Stimulated activated naive B cell treated with anti-CD40 and anti-IgM and Interleukin-4, amounts not matched to agents 10 μg/mL and 1 μg/mL and 100 μg/mL, for 72 hours (primary cell): ENCODE data around the gene EZR.
A peak's percentile ranks its signal among the peaks of the same experiment; 100 is the strongest.
"Not testable (repeated sequence)": the region's sequence is repeated elsewhere in the genome, so short reads cannot be mapped to it uniquely, and the experiment has no call there.

Experiments used
- ATAC-seq, 2 donors: fragments of 150-1000 bp; cut with Tn5 transposase; replicated peaks; 2 replicates each; pipeline ENCODE4 v1.10.0; 2021; ENCODE audit warnings: moderate library complexity in 1 of 2
- DNase-seq: peaks from one replicate; pipeline ENCODE4 v3.0.0; 2021
- H3K27ac Mint-ChIP-seq: one replicate; pipeline ENCODE4 v1.8.0; 2022; ENCODE audit warnings: mild to moderate bottlenecking, mixed read lengths
- H3K27me3 Mint-ChIP-seq, 2 donors: one replicate each; pipeline ENCODE4 v1.8.0; 2022; ENCODE audit warnings: mixed read lengths in 2 of 2
- H3K36me3 Mint-ChIP-seq, 2 donors: one replicate each; pipeline ENCODE4 v1.8.0; 2022; ENCODE audit warnings: mixed read lengths in 2 of 2, mild to moderate bottlenecking in 1 of 2
- H3K4me1 Mint-ChIP-seq, 2 donors: one replicate each; pipeline ENCODE4 v1.8.0; 2022; ENCODE audit warnings: mixed read lengths in 2 of 2, mild to moderate bottlenecking in 1 of 2
- H3K4me3 Mint-ChIP-seq, 2 donors: one replicate each; pipeline ENCODE4 v1.8.0; 2022; ENCODE audit warnings: mild to moderate bottlenecking in 2 of 2, mixed read lengths in 2 of 2, moderate library complexity in 1 of 2
- H3K9me3 Mint-ChIP-seq, 2 donors: one replicate each; pipeline ENCODE4 v1.8.0; 2022; ENCODE audit warnings: mixed read lengths in 2 of 2, mild to moderate bottlenecking in 1 of 2

Gene EZR

DNA sequence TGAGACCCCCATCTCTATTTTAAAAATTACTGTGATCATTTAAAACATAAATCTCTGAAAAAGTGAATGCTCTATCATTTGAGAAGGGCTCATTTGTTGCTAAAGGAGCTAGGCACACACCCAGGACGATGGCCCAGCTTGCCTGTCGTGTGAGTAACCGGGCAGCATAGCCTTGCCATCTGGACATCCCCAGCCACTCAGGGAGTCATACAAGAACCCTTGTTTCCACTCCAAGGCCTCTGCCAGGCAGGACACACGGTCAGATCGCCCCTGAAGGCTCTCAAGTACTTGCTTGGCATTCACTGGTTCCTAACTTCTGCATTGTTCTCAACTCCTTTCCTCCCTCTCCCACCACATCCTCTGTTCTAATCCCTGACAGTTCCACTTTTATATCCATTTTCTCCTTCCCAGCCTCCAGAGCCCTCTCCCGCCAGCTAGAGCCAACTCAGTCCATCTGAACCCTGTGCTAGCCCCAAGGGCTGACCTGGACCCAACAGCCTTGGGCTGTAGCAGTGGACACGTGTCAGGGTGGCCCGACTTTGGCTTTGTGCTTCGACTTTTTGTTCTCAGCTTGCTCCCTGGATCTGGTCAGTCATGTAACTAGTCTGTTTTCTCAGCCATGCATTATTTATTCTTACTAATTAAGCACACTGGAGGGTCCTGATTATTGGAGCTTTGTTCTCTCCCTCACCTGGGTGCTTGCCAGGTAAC, 15.7 kb upstream of the EZR start:
- no peaks in the 10 kb centered on the region for H3K27me3 Mint-ChIP-seq
- DNase-seq: no peak
- no peak overlapping the region for H3K4me3 Mint-ChIP-seq
- H3K9me3 Mint-ChIP-seq: no peaks in the 10 kb centered on the region
- peak overlapping the region; percentile 65 for H3K27ac Mint-ChIP-seq
- H3K4me1 Mint-ChIP-seq: peaks cover 26 to 46% of the 10 kb centered on the region in 2 donors
- no peak for ATAC-seq
- H3K36me3 Mint-ChIP-seq: no peaks in the 10 kb centered on the region

DNA sequence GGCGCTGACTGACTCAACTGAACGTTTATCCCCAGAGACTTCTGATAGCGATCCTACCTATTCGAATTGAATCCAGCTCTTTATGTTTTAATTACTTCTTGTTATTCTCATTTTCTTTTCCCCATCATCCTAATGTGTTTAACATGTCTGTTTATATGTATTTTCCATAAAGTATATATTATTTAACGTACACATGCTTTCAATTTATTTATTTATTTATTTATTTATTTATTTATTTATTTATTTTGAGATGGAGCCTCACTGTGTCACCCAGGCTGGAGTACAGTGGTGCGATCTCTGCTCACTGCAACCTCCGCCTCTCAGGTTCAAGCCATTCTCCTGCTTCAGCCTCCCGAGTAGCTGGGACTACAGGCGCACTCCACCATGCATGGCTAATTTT, 13.6 kb upstream of the EZR start:
- H3K36me3 Mint-ChIP-seq, H3K9me3 Mint-ChIP-seq, ATAC-seq, H3K27ac Mint-ChIP-seq, H3K27me3 Mint-ChIP-seq, DNase-seq, H3K4me3 Mint-ChIP-seq: not testable (repeated sequence)
- H3K4me1 Mint-ChIP-seq: peaks cover 30 to 50% of the 10 kb centered on the region in 2 donors

DNA sequence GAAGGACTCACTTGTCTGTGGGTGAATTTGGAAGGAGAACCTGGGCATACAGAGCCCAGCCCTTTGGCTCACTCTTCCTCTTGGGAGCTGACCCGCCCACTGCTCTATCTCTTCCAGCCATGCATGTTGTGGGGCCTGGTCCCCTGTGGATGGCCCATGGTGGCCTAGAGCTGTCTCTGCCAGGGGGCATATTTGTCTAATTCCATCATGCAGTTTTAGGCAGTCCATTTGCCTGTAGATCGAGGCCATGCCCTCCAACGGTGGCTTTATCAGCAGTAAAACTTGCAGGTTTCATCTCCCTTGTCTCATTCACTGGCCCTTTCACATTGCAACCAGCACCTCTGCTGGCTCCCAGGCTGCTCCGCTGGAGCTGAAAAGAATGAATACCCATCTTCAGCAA, 12.9 kb upstream of the EZR start:
- Mint-ChIP-seq H3K36me3 (no peaks in the 10 kb centered on the region), H3K27ac (peak overlapping the region; percentile 16), H3K9me3 (no peaks in the 10 kb centered on the region), H3K4me1 (peaks cover 30 to 53% of the 10 kb centered on the region in 2 donors), H3K27me3 (no peaks in the 10 kb centered on the region), H3K4me3 (no peak overlapping the region)
- no peak for ATAC-seq
- DNase-seq: no peak

DNA sequence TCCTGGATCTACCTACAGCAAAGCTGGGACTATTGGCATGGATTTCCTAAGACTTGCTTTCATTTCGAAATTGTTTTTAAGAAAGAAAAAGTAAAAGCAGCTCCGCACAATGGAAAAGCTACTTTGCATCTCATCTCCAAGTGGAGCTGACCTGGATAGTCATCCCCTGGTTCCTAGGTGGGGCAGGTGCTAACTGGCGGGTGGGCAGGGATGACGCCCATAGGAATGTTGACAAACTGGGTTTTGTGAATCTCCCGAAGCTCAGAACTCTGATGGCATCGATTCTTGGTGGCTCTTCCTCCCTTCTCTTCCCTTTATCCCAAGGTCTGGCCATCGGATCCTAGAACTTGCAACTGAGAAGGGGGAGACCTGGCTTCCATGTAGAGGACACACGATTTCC, 12.4 kb upstream of the EZR start:
- H3K27ac Mint-ChIP-seq: peak overlapping the region; percentile 59
- no peaks in the 10 kb centered on the region for H3K36me3 Mint-ChIP-seq
- peaks cover 31 to 53% of the 10 kb centered on the region in 2 donors for H3K4me1 Mint-ChIP-seq
- no peak overlapping the region for H3K4me3 Mint-ChIP-seq
- DNase-seq (no peak), ATAC-seq (no peak)
- H3K27me3 Mint-ChIP-seq: no peaks in the 10 kb centered on the region
- H3K9me3 Mint-ChIP-seq: peaks cover 0 to 2% of the 10 kb centered on the region in 2 donors

DNA sequence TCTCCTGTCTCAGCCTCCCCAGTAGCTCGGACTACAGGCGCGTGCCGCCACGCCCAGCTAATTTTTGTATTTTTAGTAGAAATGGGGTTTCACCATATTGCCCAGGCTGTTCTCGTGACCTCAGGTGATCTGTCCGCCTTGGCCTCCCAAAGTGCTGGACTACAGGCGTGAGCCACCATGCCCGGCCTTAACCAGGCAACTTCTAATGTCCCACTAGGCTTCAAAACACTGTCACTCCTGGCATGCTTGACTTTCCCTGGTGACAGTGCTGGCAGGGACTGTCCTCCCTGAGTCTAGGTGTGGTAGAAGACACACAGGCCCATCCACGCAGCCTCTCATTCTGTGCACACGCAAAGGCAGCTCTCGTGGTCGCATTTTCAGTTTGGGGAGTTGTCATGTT, 11.6 kb upstream of the EZR start:
- no peak for DNase-seq
- H3K4me3 Mint-ChIP-seq: no peak overlapping the region
- H3K27me3 Mint-ChIP-seq: no peaks in the 10 kb centered on the region
- ATAC-seq: no peak
- H3K4me1 Mint-ChIP-seq: peaks cover 34 to 53% of the 10 kb centered on the region in 2 donors
- peaks cover 0 to 2% of the 10 kb centered on the region in 2 donors for H3K9me3 Mint-ChIP-seq
- H3K27ac Mint-ChIP-seq: no peak overlapping the region
- H3K36me3 Mint-ChIP-seq: no peaks in the 10 kb centered on the region

DNA sequence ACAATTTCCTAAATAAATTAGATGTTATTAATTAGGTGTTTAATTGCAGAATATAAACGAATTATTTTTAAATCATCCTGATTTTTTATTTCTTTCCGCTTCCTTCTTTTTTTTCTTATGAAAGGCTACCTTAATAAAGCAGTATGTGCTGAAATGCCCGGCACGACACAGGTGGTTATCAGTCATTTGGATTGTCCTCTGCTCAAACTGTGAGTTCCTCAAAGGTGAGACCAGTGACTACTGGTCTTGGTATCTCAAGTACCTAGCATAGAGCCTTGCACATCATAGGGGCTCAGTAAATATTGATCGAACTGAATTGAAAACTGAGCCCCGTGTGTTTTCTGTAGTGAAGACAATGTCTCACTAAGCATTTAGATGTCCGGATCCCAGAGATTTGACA, 9.6 kb upstream of the EZR start:
- H3K27me3 Mint-ChIP-seq: no peaks in the 10 kb centered on the region
- H3K4me1 Mint-ChIP-seq: peaks cover 30 to 48% of the 10 kb centered on the region in 2 donors
- H3K4me3 Mint-ChIP-seq: no peak overlapping the region
- H3K27ac Mint-ChIP-seq: peak overlapping the region; percentile 52
- H3K36me3 Mint-ChIP-seq: no peaks in the 10 kb centered on the region
- no peak for ATAC-seq
- no peak for DNase-seq
- peaks cover 0 to 2% of the 10 kb centered on the region in 2 donors for H3K9me3 Mint-ChIP-seq

DNA sequence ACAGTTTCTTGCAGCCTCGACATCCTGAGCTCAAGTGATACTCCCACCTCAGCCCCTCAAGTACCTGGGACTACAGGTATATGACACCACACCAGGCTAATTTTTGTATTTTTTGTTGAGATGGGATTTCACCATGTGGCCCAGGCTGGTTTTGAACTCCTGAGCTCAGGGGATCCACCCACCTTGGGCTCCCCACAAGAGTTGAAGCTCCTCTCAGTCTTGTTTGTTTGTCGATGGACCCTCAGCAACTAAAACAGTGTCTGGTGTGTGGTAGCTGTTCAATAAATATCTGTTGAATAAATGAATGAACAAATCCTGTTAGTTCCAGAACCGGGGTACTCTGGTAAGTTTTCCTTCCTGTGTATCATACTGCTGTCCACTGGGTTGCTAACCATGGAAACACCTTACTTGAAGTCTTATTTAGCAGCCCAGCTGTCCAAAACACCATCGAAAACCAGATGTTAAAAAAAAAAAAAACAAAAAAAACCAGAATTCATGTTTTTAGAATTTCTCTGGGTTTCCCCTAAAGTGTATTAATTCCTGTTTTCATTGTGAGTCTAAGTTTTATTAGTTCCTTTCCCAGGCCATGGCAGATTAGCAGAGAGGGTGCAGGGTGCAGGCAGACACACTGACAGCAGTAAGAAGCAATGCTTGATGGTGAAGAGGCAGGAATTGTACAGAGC, 7.8 kb upstream of the EZR start:
- Mint-ChIP-seq H3K27me3 (no peaks in the 10 kb centered on the region), H3K4me1 (peaks cover 31 to 52% of the 10 kb centered on the region in 2 donors), H3K27ac (peak overlapping the region; percentile 93), H3K9me3 (peaks cover 0 to 2% of the 10 kb centered on the region in 2 donors), H3K36me3 (no peaks in the 10 kb centered on the region), H3K4me3 (peak overlapping the region; percentile 0 to 36)
- no peak for DNase-seq
- peak; percentile 87 to 89 for ATAC-seq

DNA sequence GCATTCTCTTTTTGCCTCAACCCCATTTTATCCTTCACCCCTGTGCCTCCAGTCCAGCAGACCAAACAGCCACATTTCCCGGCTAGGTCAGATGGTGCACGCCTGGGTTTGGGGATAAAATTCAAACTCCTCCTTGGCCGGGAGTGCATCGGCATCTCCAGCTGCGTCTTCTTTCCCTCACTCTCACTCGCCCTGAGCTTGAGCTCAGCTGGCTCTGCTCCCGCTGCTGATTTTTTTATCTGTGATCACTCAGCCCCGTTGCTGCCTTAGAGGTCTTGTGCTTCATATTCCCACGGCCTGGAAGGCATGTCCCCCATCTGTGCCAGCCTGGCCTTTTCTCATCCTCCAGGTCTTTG, 6.8 kb upstream of the EZR start:
- Mint-ChIP-seq H3K27ac (peak overlapping the region; percentile 82), H3K36me3 (no peaks in the 10 kb centered on the region), H3K9me3 (peaks cover 0 to 2% of the 10 kb centered on the region in 2 donors), H3K27me3 (no peaks in the 10 kb centered on the region), H3K4me3 (no peak overlapping the region), H3K4me1 (peaks cover 35 to 56% of the 10 kb centered on the region in 2 donors)
- ATAC-seq (no peak), DNase-seq (no peak)

DNA sequence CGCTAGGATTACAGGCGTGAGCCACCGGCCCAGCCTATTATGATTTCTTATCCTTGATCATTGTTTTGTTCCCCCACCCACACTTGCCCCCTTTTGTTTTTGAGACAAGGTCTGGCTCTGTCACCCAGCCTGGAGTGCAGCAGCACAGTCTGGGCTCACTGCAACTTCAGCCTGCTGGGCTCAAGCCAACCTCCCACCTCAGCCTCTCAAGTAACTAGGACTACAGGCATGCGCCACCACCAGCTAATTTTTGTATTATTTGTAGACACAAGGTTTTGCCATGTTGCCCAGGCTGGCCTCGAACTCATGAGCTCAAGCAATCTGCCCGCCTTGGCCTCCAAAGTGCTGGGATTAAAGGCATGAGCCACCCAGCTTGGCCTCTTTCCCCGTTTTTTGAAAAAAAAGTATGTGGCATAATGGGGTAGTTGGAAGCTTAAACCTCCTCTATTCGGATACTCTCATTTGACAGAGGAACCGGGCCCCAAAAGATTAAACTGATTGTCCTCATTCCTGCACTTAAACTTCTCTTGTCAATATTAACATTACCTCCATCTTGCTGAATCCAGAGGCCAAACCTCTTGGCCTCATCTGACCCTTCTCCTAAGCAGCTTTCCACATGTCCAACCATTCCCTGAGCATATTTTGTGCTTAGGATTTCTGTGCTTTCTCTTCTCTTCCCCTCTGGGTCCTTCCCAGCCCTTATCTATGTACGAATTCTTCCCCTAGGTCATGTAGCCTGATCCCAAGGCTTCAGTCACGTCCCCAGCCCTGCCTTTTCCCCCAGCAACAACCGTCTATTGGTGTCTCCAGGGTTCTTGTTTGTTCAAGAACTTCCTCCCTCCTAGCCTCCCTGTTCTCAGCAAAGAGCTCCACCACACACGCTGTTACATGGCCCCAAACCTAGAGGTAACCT, 6.1 kb upstream of the EZR start:
- Mint-ChIP-seq H3K9me3 (peaks cover 0 to 2% of the 10 kb centered on the region in 2 donors), H3K27me3 (no peaks in the 10 kb centered on the region), H3K27ac (peak overlapping the region; percentile 82), H3K36me3 (no peaks in the 10 kb centered on the region), H3K4me3 (no peak overlapping the region), H3K4me1 (peaks cover 35 to 54% of the 10 kb centered on the region in 2 donors)
- no peak for ATAC-seq
- DNase-seq: no peak

DNA sequence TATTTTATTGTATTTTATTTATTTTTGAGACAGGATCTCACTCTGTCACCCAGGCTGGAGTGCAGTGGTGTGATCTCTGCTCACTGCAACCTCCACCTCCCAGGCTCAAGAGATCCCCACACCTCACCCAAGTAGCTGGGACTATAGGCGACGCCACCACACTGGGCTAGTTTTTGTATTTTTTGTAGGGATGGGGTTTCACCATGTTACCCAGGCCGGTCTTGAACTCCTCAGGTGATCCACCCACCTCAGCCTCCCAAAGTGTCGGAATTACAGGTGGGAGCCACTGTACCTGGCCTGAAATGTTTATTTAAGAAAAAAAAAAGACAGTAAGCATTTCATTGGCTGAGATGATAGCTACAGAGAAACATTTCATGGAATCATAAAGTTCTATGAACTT, 4.4 kb upstream of the EZR start:
- H3K9me3 Mint-ChIP-seq, H3K36me3 Mint-ChIP-seq, H3K4me3 Mint-ChIP-seq, ATAC-seq, DNase-seq, H3K27ac Mint-ChIP-seq, H3K27me3 Mint-ChIP-seq: not testable (repeated sequence)
- peaks cover 32 to 56% of the 10 kb centered on the region in 2 donors for H3K4me1 Mint-ChIP-seq

DNA sequence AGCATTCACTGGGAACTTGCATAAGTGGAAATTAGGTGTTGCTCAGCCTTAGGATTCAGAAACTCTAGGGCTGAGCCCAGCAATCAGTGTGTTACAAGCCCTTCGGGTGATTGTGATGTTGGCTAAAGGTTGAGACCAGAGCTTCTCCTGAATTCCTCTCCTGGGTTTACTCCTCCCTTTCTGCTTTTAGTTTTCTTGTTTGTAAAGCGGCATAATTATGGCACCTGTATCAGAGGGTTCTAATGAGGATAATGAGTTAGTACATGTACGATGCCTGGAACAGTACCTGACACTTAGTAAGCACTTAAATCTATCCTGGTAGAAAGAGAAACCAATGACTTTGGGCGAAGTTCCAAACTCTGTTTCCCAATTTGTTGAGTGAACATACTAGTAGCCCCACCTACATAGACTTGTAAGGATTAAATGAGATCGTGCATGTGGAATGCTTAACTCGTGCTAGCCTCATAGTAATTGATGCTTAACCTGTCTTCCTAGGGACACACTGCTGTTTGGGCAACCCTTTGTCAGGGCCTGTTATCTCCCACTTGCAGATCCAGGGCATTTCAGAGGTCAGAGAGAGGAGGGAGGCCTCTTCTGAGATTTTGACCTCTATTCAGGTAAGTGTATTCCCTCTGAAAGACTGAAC, 932 bp upstream of the EZR start:
- Mint-ChIP-seq H3K36me3 (peaks cover 25 to 30% of the 10 kb centered on the region in 2 donors), H3K27ac (peak overlapping the region; percentile 97), H3K4me1 (peaks cover 22 to 53% of the 10 kb centered on the region in 2 donors), H3K4me3 (peak overlapping the region; percentile 36 to 97), H3K27me3 (no peaks in the 10 kb centered on the region), H3K9me3 (no peaks in the 10 kb centered on the region)
- no peak for ATAC-seq
- DNase-seq: no peak

DNA sequence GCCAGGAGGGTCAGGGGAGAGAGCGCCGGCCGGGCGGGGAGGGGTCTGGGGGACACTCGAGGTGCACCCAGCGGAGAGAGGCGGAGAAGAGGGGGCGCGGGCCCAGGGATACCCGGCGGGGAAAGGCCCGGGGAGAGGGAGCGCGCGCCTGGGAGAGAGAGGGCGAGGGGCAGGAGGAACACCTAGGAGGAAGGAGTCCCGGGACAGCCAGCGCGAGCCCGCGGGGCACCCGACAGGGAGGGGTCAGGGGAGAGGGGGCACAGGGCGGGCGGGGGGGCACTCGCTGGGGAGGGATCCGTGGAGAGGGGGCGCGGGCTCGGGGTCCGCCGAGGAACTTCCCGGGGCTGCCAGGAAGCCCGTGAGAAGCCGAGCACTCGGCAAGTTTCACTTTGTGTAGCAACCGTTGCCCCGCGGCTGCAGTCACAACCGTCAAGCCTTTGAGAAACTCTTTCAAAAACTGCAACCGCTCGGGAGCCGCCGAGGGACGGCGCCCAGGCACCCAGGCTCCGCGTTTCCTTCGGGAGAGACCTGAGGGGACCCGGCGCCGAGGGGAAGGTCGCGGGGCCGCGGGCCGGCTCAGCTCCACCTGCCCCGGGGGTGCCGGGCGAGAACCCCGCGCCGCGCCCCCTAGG, 471 bp downstream of the EZR start:
- Mint-ChIP-seq H3K27ac (peak overlapping the region; percentile 98), H3K4me1 (peaks cover 33 to 67% of the 10 kb centered on the region in 2 donors)

DNA sequence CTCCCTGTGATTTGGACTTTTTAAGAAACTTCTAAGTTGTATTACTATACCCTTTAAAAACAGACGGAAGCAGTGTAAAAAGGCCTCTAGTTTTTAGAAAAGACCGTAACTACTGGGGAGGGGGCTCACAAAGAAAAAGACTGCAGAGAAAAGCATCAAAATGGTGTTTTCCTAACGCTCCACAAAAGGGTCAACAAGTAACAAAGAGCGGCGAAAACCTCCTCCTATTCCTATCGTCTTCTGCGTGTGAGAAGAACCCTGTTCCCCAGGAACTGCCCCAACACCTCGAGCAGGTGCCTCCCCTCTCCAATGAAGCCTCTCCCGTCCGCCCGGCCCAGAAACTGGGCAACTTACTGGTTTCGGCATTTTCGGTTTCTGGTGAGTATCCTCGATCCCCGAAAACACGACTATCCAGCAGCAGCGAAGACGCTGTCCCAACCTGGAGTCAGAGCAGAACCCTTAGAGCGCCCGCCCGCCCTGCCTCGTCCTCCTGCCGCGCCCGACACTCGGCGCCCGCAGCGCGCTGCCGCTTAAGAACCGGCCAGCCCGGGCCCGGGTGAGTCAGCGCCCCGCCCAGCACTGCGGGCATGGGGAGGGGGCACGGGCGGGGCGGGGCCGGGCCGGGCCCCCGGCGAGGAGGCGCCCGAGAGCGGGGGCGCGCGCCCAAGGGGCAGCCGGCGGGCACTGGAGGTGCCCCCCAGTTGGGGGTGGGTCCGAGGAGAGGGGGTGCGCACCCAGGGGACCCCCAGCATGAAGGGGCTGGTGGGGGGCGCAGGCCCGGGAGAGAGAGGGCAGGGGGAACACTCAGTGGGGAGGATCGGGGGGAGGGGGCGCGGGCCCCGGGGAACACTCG, 1.2 kb downstream of the EZR start:
- Mint-ChIP-seq H3K4me3 (peak overlapping the region; percentile 97 to 99), H3K27me3 (no peaks in the 10 kb centered on the region), H3K27ac (peak overlapping the region; percentile 98), H3K36me3 (peaks cover 42 to 50% of the 10 kb centered on the region in 2 donors), H3K4me1 (peaks cover 34 to 70% of the 10 kb centered on the region in 2 donors), H3K9me3 (peaks cover 0 to 3% of the 10 kb centered on the region in 2 donors)
- peak; percentile 37 to 51 for ATAC-seq
- peak; percentile 71 for DNase-seq

More for the DNA sequence above, 471 bp downstream of the EZR start:
- H3K36me3 Mint-ChIP-seq: peaks cover 38 to 44% of the 10 kb centered on the region in 2 donors
- H3K9me3 Mint-ChIP-seq: no peaks in the 10 kb centered on the region
- H3K4me3 Mint-ChIP-seq: peak overlapping the region; percentile 97 to 99
- peak; percentile 75 for DNase-seq
- ATAC-seq: peak; percentile 32 to 49
- no peaks in the 10 kb centered on the region for H3K27me3 Mint-ChIP-seq
